Hair follicular keratinocyte (primary cell): Measurements from ENCODE around the gene UBE2Z. TPM values are rescaled to one million over a fixed set of nuclear protein-coding genes. Genes with fewer than 3 reads are reported as not detected.

Experiments
- total RNA-seq: library from RNA; depleted of rRNA; stranded (reverse); fragments of >200 nt; gene quantifications from 2 replicates; pipeline ENCODE4 v1.2.3, GENCODE V29; 2015

The UBE2Z gene
- total RNA-seq = 72.0 and 79.5 TPM in 2 replicates

GRCh38 chr17:48908047-48908843 is at the start of gene UBE2Z:
TSS of gene UBE2Z (plus strand) at chr17:48908407. CDS start at chr17:48908504, 97 bp downstream.

GRCh38 chr17:48944515-48945260 is 36.5 kb downstream of the UBE2Z start, which contains the start of gene SNF8:
TSS of gene SNF8 (minus strand) at chr17:48944842. CDS start at chr17:48944734, 108 bp downstream.

Other genes starting within 250 kb of the UBE2Z start
- not detected in 2 replicates for gene PRAC1, start 185.9 kb upstream of the UBE2Z start, total RNA-seq
- not detected in 2 replicates for gene PRAC2, start 185.2 kb upstream of the UBE2Z start, total RNA-seq
- gene HOXB13, start 179.7 kb upstream of the UBE2Z start, total RNA-seq = not detected in 2 replicates
- not detected in 2 replicates for gene TTLL6, start 91.2 kb upstream of the UBE2Z start, total RNA-seq
- gene CALCOCO2, start 77.4 kb upstream of the UBE2Z start, total RNA-seq = 27.6 and 32.7 TPM in 2 replicates
- gene ATP5MC1, start 15.6 kb upstream of the UBE2Z start, total RNA-seq = 133 and 215 TPM in 2 replicates
- gene SNF8, start 36.4 kb downstream of the UBE2Z start, total RNA-seq = 92.3 and 99.6 TPM in 2 replicates
- not detected in 2 replicates for gene GIP, start 60.2 kb downstream of the UBE2Z start, total RNA-seq
- not detected in 2 replicates for gene IGF2BP1, start 89.0 kb downstream of the UBE2Z start, total RNA-seq
- 0.49 and 3.5 TPM in 2 replicates for gene B4GALNT2, start 224.4 kb downstream of the UBE2Z start, total RNA-seq